ENCODE data around the gene HOXB13.

DNA sequence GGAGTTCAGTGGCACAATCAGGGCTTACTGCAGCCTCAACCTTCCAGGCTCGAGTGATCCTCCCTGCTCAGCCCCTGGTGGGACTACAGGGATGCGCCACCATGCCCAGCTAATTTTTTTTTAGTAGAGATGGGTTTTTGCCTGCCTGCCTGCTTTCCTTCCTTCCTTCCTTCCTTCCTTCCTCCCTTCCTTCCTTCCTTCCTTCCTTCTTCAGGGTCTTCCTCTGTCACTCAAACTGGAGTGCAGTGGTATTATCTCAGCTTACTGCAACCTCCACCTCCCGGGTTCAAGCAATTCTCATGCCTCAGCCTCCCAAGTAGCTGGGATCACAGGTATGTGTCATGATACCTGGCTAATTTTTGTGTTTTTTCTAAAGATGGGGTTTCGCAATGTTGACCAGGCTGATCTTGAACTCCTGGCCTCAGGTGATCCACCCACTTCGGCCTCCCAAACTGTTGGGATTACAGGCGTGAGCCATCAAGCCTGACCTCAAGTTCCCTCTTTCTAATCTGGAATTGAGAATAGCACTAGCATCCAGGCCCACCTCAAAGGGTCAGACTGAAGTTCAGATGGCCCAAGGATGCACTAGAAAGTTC lies 51.5 kb downstream of the HOXB13 start:
- TF ChIP-seq, protein P1, sequence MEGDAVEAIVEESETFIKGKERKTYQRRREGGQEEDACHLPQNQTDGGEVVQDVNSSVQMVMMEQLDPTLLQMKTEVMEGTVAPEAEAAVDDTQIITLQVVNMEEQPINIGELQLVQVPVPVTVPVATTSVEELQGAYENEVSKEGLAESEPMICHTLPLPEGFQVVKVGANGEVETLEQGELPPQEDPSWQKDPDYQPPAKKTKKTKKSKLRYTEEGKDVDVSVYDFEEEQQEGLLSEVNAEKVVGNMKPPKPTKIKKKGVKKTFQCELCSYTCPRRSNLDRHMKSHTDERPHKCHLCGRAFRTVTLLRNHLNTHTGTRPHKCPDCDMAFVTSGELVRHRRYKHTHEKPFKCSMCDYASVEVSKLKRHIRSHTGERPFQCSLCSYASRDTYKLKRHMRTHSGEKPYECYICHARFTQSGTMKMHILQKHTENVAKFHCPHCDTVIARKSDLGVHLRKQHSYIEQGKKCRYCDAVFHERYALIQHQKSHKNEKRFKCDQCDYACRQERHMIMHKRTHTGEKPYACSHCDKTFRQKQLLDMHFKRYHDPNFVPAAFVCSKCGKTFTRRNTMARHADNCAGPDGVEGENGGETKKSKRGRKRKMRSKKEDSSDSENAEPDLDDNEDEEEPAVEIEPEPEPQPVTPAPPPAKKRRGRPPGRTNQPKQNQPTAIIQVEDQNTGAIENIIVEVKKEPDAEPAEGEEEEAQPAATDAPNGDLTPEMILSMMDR (IDR thresholded peaks at IDR 0.05; ENCODE audit: low read length), result no peak
- TF ChIP-seq EZH2 (optimal IDR thresholded peaks at IDR 0.05; ENCODE audit: low read depth, low read length), result no peak

Data from MM.1S (cell line).